ENCODE measurements around the gene PPFIBP1. TPM values are rescaled to one million over a fixed set of nuclear protein-coding genes. Genes with fewer than 3 reads are reported as not detected.
A peak's percentile ranks its signal among the peaks of the same experiment; 100 is the strongest.
"Not testable (repeated sequence)": the region's sequence is repeated elsewhere in the genome, so short reads cannot be mapped to it uniquely, and the experiment has no call there.

PPFIBP1 gene
- polyA plus RNA-seq, 1 of the 3 experiments (the other 2 are of a cell fraction) = 55.0 TPM

DNA sequence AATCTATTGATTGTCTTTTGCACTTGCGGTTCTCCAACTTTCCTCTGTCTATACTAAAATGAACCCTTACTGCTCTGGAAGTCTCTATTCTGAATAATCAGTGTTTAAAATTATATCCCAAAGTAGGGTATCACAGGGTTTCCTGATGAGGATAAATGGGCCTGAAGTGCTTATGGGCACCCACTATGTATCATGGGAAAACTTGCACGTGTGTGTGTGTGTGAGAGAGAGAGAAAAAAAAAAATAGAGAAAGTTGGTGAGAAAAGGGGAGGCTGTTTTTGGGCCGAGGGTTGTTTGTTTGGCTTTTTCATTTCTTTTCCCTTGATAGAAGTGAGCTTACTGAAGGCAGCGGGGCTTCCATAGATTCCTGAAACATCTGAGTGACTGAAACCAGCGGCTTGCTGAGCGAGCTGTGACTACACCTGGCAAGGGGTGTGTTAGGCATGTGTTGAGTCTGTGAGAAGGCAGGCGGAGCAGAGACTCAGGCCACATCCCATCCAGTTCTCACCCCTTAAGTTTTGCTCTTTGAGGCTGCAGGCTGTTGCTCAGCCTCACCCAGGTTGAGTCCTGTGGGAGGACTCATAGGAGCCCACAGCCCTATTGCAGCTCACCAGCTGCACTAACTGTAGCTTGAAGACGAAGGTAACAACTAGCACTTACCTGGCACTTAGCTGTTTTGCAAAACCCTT is 17.2 kb downstream of the PPFIBP1 start (continued):
- TF ChIP-seq, protein P1, sequence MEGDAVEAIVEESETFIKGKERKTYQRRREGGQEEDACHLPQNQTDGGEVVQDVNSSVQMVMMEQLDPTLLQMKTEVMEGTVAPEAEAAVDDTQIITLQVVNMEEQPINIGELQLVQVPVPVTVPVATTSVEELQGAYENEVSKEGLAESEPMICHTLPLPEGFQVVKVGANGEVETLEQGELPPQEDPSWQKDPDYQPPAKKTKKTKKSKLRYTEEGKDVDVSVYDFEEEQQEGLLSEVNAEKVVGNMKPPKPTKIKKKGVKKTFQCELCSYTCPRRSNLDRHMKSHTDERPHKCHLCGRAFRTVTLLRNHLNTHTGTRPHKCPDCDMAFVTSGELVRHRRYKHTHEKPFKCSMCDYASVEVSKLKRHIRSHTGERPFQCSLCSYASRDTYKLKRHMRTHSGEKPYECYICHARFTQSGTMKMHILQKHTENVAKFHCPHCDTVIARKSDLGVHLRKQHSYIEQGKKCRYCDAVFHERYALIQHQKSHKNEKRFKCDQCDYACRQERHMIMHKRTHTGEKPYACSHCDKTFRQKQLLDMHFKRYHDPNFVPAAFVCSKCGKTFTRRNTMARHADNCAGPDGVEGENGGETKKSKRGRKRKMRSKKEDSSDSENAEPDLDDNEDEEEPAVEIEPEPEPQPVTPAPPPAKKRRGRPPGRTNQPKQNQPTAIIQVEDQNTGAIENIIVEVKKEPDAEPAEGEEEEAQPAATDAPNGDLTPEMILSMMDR (IDR thresholded peaks at IDR 0.05) = no peak

DNA sequence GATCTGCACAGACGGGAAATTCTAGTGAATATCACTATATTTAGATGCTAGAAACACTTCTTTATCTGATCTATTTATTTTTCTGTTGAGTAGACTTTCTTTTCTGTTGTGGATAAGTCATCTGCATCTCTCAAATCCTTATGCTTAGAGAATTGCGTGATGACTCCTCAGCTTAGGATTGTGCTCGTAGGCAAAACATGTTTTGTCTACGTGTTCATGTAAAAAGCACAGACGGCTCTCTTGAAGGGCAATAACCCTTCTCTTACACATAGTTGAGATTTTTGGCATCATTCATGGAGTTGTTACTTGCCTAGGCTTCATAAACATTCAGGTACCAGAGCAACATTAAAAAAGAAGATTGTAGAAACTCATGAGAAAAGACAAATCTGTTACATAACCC is 18.6 kb downstream of the PPFIBP1 start:
- peaks cover 0 to 25% of the 10 kb centered on the region in 2 experiments; a peak in 2 of 4 replicates for H3K4me1 ChIP-seq (ENCODE audit: control insufficient read depth in 1 of 2, insufficient read depth in 2 of 2, low read depth in 1 of 2, low read length in 1 of 2)
- WGBS (ENCODE audit: low lambda C conversion rate) = 67% methylated on average over 5 of the region's 5 CpGs

DNA sequence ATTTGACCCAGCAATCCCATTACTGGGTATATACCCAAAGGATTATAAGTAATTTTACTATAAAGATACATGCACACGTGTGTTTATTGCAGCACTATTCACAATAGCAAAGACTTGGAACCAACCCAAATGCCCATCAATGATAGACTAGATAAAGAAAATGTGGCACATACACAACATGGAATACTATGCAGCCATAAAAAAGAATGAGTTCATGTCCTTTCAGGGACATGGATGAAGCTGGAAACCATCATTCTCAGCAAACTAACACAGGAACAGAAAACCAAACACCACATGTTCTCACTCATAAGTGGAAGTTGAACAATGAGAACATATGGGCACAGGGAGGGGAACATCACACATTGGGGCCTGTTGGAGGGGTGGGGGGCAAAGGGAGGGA is 20.9 kb downstream of the PPFIBP1 start:
- Histone ChIP-seq H3K36me3 (replicated peaks in 1 of 2; ENCODE audit: control insufficient read depth in 1 of 2, insufficient read depth in 2 of 2, low read length in 1 of 2) (peaks cover 0 to 10% of the 10 kb centered on the region in 2 experiments), H3F3A (replicated peaks; ENCODE audit: insufficient read depth) (peaks cover 51% of the 10 kb centered on the region), H3K79me2 (ENCODE audit: insufficient read depth) (peaks cover 98% of the 10 kb centered on the region), H3K4me1 (ENCODE audit: control insufficient read depth in 1 of 2, insufficient read depth in 2 of 2, low read depth in 1 of 2, low read length in 1 of 2) (peaks cover 8 to 34% of the 10 kb centered on the region in 2 experiments), H4K20me1 (ENCODE audit: insufficient read depth) (peaks cover 33% of the 10 kb centered on the region; the same call in 1 of the 2 replicates)
- H3K9me2 ChIP-seq; H2AFZ ChIP-seq (ENCODE audit: low read depth); H3K4me2 ChIP-seq; DNase-seq; POLR2A ChIA-PET; H3K27me3 ChIP-seq (ENCODE audit: insufficient read depth); H3K9ac ChIP-seq; H3K9me3 ChIP-seq; H3K4me3 ChIP-seq (ENCODE audit: low read depth in 2 of 2, low read length in 1 of 2); H3K27ac ChIP-seq (ENCODE audit: low read depth in 2 of 2, low read length in 1 of 2); CTCF ChIA-PET: not testable (repeated sequence)
- WGBS (ENCODE audit: low lambda C conversion rate) = 100% methylated on average over 1 of the region's 1 CpG

More for the DNA sequence above, 18.6 kb downstream of the PPFIBP1 start:
- CTCF ChIA-PET = interaction anchor here (0.7 to 1.3 kb wide), 2 partner anchors 20 to 34 kb away, joined by 3 read pairs; no protein-coding TSS in a partner anchor
- Histone ChIP-seq H3K79me2 (ENCODE audit: insufficient read depth) (peaks cover 100% of the 10 kb centered on the region), H3K9me3 (no peaks in the 10 kb centered on the region), H3K9ac (peak overlapping the region; percentile 13; the same call in 1 of the 2 replicates), H3K4me3 (ENCODE audit: low read depth in 2 of 2, low read length in 1 of 2) (no peak overlapping the region), H4K20me1 (ENCODE audit: insufficient read depth) (peaks cover 55% of the 10 kb centered on the region), H2AFZ (ENCODE audit: low read depth) (no peak overlapping the region), H3K36me3 (replicated peaks in 1 of 2; ENCODE audit: control insufficient read depth in 1 of 2, insufficient read depth in 2 of 2, low read length in 1 of 2) (peaks cover 0 to 14% of the 10 kb centered on the region in 2 experiments), H3K27me3 (ENCODE audit: insufficient read depth) (no peaks in the 10 kb centered on the region), H3K27ac (ENCODE audit: low read depth in 2 of 2, low read length in 1 of 2) (peak overlapping the region in 1 of 2 experiments; percentile 68; a peak in 2 of 4 replicates), H3F3A (replicated peaks; ENCODE audit: insufficient read depth) (peaks cover 29% of the 10 kb centered on the region), H3K4me2 (peak overlapping the region; percentile 15; the same call in 1 of the 2 replicates), H3K9me2 (no peaks in the 10 kb centered on the region)
- POLR2A ChIA-PET = no interaction called here
- TF ChIP-seq YY1 (IDR thresholded peaks at IDR 0.05; ENCODE audit: low read depth) = no peak
- no peak for TF ChIP-seq EP300 (IDR thresholded peaks at IDR 0.05; ENCODE audit: borderline replicate concordance in 1 of 2, low read depth in 1 of 2, low read length in 1 of 2)
- TF ChIP-seq TCF12 (IDR thresholded peaks at IDR 0.05) = peak; percentile 11; the same call in 1 of the 2 replicates
- no peak for DNase-seq

DNA sequence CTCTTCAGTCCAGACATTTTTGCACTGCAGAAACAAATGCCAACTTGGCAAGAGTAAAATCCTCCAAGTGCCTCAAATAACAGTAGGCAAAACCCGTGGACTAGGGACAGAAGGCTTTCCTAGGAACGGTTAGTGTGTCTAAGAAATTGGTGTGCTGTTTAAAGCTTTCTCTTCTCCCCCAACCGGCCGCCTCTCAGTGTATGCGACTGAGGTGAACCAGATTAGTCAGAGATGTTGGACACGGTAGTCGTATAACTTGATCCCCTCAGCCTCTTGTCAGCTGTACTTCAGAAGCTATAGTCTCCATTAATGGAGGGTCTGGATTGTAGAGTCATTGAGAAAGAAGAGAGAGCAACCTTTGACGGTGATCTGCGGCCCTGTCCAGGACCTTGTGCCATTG is 21.7 kb downstream of the PPFIBP1 start:
- H3K9me3 ChIP-seq = no peaks in the 10 kb centered on the region
- no peak overlapping the region for H3K4me2 ChIP-seq
- H3K9ac ChIP-seq = no peak overlapping the region
- peaks cover 55% of the 10 kb centered on the region for H3F3A ChIP-seq (replicated peaks; ENCODE audit: insufficient read depth)
- WGBS (ENCODE audit: low lambda C conversion rate) = 90% methylated on average over 9 of the region's 9 CpGs
- no peak overlapping the region for H3K4me3 ChIP-seq (ENCODE audit: low read depth in 2 of 2, low read length in 1 of 2)
- 0 out of 4 replicates have a peak overlapping the region, but pooled peaks of 1 of the 2 experiments have one; percentile 22 for H3K27ac ChIP-seq (ENCODE audit: low read depth in 2 of 2, low read length in 1 of 2)
- DNase-seq = no peak
- H2AFZ ChIP-seq (ENCODE audit: low read depth) = no peak overlapping the region
- no peaks in the 10 kb centered on the region for H3K9me2 ChIP-seq
- no peaks in the 10 kb centered on the region for H3K27me3 ChIP-seq (ENCODE audit: insufficient read depth)
- H3K36me3 ChIP-seq (replicated peaks in 1 of 2; ENCODE audit: control insufficient read depth in 1 of 2, insufficient read depth in 2 of 2, low read length in 1 of 2) = peaks cover 4 to 10% of the 10 kb centered on the region in 2 experiments
- TF ChIP-seq EZH2phosphoT487 (IDR thresholded peaks at IDR 0.05; ENCODE audit: borderline replicate concordance, low read depth) = no peak
- TF ChIP-seq, protein P2, sequence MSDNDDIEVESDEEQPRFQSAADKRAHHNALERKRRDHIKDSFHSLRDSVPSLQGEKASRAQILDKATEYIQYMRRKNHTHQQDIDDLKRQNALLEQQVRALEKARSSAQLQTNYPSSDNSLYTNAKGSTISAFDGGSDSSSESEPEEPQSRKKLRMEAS (IDR thresholded peaks at IDR 0.05; ENCODE audit: low read depth) = no peak
- TF ChIP-seq FOXM1 (IDR thresholded peaks at IDR 0.05; ENCODE audit: low read depth) = no peak
- no peak for TF ChIP-seq NFIC (IDR thresholded peaks at IDR 0.05; ENCODE audit: borderline replicate concordance)
- TF ChIP-seq NRF1 (IDR thresholded peaks at IDR 0.05; ENCODE audit: low read depth, low read length) = no peak
- TF ChIP-seq, protein P3, sequence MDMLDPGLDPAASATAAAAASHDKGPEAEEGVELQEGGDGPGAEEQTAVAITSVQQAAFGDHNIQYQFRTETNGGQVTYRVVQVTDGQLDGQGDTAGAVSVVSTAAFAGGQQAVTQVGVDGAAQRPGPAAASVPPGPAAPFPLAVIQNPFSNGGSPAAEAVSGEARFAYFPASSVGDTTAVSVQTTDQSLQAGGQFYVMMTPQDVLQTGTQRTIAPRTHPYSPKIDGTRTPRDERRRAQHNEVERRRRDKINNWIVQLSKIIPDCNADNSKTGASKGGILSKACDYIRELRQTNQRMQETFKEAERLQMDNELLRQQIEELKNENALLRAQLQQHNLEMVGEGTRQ (IDR thresholded peaks at IDR 0.05; ENCODE audit: borderline replicate concordance, low read depth, low read length) = no peak
- TF ChIP-seq, protein P4, sequence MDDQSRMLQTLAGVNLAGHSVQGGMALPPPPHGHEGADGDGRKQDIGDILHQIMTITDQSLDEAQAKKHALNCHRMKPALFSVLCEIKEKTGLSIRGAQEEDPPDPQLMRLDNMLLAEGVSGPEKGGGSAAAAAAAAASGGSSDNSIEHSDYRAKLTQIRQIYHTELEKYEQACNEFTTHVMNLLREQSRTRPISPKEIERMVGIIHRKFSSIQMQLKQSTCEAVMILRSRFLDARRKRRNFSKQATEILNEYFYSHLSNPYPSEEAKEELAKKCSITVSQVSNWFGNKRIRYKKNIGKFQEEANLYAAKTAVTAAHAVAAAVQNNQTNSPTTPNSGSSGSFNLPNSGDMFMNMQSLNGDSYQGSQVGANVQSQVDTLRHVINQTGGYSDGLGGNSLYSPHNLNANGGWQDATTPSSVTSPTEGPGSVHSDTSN (IDR thresholded peaks at IDR 0.05) = no peak
- H4K20me1 ChIP-seq (ENCODE audit: insufficient read depth) = peaks cover 25% of the 10 kb centered on the region; the same call in 1 of the 2 replicates
- ChIA-PET CTCF (interaction anchor here (1.2 kb wide), 1 partner anchor 20 kb away, joined by 3 read pairs; no protein-coding TSS in a partner anchor), POLR2A (no interaction called here)
- peaks cover 98% of the 10 kb centered on the region for H3K79me2 ChIP-seq (ENCODE audit: insufficient read depth)
- peaks cover 11 to 40% of the 10 kb centered on the region in 2 experiments for H3K4me1 ChIP-seq (ENCODE audit: control insufficient read depth in 1 of 2, insufficient read depth in 2 of 2, low read depth in 1 of 2, low read length in 1 of 2)

Data from SK-N-SH (cell line).